ENCODE data around the gene A2M. TPM values are rescaled to one million over a fixed set of nuclear protein-coding genes. Genes with fewer than 3 reads are reported as not detected.

The A2M gene
- total and polyA plus RNA-seq, 2 experiments from 2014 or later: 0.92 TPM; not detected in 1

GRCh38 chr12:9052610-9053009 lies 63.1 kb downstream of the A2M start:
- H3K4me3 Mint-ChIP-seq: no peak overlapping the region
- no peak for TF ChIP-seq REST (IDR thresholded peaks at IDR 0.05; ENCODE audit: unreplicated experiment)
- TF ChIP-seq, protein P1, sequence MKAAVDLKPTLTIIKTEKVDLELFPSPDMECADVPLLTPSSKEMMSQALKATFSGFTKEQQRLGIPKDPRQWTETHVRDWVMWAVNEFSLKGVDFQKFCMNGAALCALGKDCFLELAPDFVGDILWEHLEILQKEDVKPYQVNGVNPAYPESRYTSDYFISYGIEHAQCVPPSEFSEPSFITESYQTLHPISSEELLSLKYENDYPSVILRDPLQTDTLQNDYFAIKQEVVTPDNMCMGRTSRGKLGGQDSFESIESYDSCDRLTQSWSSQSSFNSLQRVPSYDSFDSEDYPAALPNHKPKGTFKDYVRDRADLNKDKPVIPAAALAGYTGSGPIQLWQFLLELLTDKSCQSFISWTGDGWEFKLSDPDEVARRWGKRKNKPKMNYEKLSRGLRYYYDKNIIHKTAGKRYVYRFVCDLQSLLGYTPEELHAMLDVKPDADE (IDR thresholded peaks at IDR 0.05): no peak
- TF ChIP-seq, protein P2, sequence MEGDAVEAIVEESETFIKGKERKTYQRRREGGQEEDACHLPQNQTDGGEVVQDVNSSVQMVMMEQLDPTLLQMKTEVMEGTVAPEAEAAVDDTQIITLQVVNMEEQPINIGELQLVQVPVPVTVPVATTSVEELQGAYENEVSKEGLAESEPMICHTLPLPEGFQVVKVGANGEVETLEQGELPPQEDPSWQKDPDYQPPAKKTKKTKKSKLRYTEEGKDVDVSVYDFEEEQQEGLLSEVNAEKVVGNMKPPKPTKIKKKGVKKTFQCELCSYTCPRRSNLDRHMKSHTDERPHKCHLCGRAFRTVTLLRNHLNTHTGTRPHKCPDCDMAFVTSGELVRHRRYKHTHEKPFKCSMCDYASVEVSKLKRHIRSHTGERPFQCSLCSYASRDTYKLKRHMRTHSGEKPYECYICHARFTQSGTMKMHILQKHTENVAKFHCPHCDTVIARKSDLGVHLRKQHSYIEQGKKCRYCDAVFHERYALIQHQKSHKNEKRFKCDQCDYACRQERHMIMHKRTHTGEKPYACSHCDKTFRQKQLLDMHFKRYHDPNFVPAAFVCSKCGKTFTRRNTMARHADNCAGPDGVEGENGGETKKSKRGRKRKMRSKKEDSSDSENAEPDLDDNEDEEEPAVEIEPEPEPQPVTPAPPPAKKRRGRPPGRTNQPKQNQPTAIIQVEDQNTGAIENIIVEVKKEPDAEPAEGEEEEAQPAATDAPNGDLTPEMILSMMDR (conservative IDR thresholded peaks at IDR 0.05; ENCODE audit: low read depth in 2 of 2): no peak
- TF ChIP-seq STAT1 (IDR thresholded peaks at IDR 0.05; ENCODE audit: unreplicated experiment): no peak
- no peak for TF ChIP-seq EZH2phosphoT487 (IDR thresholded peaks at IDR 0.05; ENCODE audit: unreplicated experiment)
- no peak for TF ChIP-seq POLR2AphosphoS5 (IDR thresholded peaks at IDR 0.05; ENCODE audit: low read depth)
- TF ChIP-seq EZH2 (IDR thresholded peaks at IDR 0.05; ENCODE audit: low read depth, unreplicated experiment): no peak
- TF ChIP-seq ZNF114 (CRISPR knock-in tag; IDR thresholded peaks at IDR 0.05): no peak
- no peak for TF ChIP-seq ZNF462 (CRISPR knock-in tag; IDR thresholded peaks at IDR 0.05)
- TF ChIP-seq NANOG (IDR thresholded peaks at IDR 0.05; ENCODE audit: borderline replicate concordance): no peak
- TF ChIP-seq JUNB (IDR thresholded peaks at IDR 0.05; ENCODE audit: unreplicated experiment): no peak
- no peak for TF ChIP-seq ZNF331 (CRISPR knock-in tag; IDR thresholded peaks at IDR 0.05; ENCODE audit: low read depth)
- no peak for TF ChIP-seq CREB1 (CRISPR knock-in tag; IDR thresholded peaks at IDR 0.05; ENCODE audit: low read depth)
- ATAC-seq: no peak
- H3K9me3 Mint-ChIP-seq: no peaks in the 10 kb centered on the region; the same call in 2 of the 3 replicates
- Histone ChIP-seq H3K27me3 (ENCODE audit: insufficient read depth) (no peaks in the 10 kb centered on the region), H3F3A (replicated peaks; ENCODE audit: low read depth) (no peaks in the 10 kb centered on the region; the same call in 1 of the 2 replicates), H3K79me2 (replicated peaks; ENCODE audit: insufficient read depth) (no peaks in the 10 kb centered on the region), H3K4me3 (no peak overlapping the region), H3K9me2 (ENCODE audit: insufficient read depth) (no peaks in the 10 kb centered on the region), H3K27ac (ENCODE audit: low read depth) (no peak overlapping the region), H3K4me2 (no peak overlapping the region), H2AFZ (no peak overlapping the region), H4K20me1 (replicated peaks; ENCODE audit: insufficient read depth) (no peaks in the 10 kb centered on the region), H3K36me3 (ENCODE audit: insufficient read depth) (no peaks in the 10 kb centered on the region), H3K4me1 (ENCODE audit: insufficient read depth) (no peaks in the 10 kb centered on the region)
- DNase-seq (ENCODE audit: low spot score): no peak
- H3K4me1 Mint-ChIP-seq: no peaks in the 10 kb centered on the region
- H3K36me3 Mint-ChIP-seq (ENCODE audit: low read depth): no peaks in the 10 kb centered on the region
- no peaks in the 10 kb centered on the region for H3K27me3 Mint-ChIP-seq (ENCODE audit: insufficient read depth, low read depth, poor library complexity)
- H3K27ac Mint-ChIP-seq: no peak overlapping the region

Data from GM23338 (cell line).